Retinal pigment epithelial cell (primary cell): ENCODE results near the gene LHX1.

Experiments
- DNase-seq: peaks from one replicate; pipeline ENCODE4 v3.0.0-alpha.2; 2010; ENCODE audit warnings: low read depth
- H3K4me3 ChIP-seq: 2 replicates; pipeline ENCODE4 v1.5.1; 2011; ENCODE audit warnings: mild to moderate bottlenecking, low read length, control low read depth, moderate library complexity
- TF ChIP-seq, protein P1 (sequence below): conservative IDR thresholded peaks from 2 replicates; pipeline ENCODE4 v1.5.1; 2011; ENCODE audit warnings: low read depth, low read length, control low read depth, inconsistent platforms

Gene LHX1

DNA sequence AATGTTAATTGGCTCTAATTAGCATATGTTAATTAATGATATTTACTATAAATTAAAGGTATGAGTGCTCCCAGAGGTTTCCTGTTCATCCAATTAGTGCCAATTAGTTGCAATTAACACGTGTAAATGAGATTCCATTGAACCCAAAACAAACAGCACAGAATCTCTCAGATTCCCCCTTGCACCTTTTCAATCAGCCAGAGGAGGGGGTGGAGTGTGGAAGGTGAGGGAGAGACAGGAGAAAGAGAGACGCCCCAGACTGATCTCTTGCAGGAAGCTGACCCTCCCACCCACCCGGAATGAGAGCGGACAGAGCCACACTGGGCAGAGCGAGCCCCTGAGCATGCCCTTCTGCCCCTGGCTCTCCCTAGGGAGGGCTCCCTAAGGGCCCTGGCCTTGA is 24.1 kb upstream of the LHX1 start:
- no peak for DNase-seq
- TF ChIP-seq, protein P1, sequence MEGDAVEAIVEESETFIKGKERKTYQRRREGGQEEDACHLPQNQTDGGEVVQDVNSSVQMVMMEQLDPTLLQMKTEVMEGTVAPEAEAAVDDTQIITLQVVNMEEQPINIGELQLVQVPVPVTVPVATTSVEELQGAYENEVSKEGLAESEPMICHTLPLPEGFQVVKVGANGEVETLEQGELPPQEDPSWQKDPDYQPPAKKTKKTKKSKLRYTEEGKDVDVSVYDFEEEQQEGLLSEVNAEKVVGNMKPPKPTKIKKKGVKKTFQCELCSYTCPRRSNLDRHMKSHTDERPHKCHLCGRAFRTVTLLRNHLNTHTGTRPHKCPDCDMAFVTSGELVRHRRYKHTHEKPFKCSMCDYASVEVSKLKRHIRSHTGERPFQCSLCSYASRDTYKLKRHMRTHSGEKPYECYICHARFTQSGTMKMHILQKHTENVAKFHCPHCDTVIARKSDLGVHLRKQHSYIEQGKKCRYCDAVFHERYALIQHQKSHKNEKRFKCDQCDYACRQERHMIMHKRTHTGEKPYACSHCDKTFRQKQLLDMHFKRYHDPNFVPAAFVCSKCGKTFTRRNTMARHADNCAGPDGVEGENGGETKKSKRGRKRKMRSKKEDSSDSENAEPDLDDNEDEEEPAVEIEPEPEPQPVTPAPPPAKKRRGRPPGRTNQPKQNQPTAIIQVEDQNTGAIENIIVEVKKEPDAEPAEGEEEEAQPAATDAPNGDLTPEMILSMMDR: no peak
- no peak overlapping the region for H3K4me3 ChIP-seq

- no peak overlapping the region for H3K4me3 ChIP-seq
- no peak for DNase-seq
- TF ChIP-seq, protein P1: no peak
These were observed 19.0 kb upstream of the LHX1 start for GRCh38 chr17:36918211-36918691.

DNA sequence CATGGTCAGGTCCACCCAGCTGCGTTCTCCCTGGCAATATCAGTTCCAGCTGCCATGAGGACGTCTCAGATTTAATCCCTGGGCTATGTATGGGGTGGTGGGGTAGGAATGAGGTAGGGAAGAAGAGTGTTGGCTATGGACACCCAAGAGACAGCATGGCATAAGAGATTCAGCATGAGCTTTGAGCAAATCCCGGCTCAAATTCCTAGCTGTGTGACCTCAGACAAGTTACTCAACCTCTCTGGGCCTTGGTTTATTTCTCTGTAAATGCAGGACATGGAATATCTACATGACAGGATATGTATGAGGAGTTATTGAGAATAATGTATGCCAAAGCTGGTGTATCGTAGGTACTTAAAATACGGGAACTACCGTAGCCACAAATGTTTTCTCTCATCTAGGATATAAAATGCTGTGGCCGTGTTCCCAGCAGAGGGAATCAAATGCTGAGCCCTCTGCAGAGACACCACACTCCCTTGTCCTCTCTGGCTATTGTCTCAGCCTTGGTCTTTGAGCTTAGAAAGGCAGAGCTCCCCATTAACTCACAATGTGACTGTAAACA is 17.8 kb upstream of the LHX1 start:
- TF ChIP-seq, protein P1: no peak
- DNase-seq: no peak
- H3K4me3 ChIP-seq: no peak overlapping the region

DNA sequence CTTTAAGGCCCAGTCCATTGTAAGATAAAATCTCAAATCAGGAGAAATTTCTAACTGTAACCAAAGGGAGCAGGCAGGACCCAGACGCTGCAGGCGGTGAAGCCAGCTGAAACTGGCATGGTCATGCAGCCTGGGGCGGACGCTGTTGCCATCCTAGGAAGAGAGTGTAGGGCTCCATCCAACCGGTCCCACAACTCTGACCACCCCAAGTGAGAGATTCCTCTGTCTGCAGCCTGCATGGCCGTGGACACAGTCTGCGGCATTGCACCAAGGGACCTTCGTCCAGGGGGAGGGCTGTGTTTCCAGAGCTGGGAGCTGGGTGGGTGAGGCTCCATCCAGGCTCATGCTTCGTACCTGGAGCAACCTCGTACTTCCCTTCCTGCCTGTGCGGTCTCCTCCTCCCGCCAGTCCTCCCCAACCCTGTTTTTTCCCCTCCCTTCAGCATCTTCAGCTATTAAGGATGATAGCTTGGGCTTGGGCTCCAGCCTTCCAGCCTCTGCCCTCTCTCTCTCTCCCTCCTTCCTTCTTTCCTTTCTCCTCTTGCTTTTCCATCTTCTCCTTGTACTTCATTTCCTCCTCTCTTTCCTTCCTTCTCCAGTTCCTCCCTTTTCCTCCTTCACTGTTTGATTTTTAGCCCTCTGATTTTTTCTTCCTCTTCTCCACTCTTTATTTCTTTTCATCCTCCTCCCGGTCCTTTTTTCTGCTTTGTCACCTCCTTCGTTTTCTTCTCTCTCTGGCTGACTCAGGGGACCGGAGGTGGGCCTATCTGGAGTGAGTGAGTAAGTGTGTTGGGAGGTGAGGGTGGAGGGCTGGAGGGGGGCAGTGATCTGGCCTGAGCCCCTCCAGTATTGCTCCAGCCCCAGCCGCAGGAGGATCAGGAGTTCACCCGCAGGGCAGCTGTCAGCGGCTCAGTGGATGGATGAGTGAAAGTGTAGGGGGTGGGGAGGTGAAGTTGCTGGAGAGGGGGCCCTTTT is 17.0 kb upstream of the LHX1 start:
- peak; percentile 72 for DNase-seq
- H3K4me3 ChIP-seq: peak overlapping the region; percentile 26
- TF ChIP-seq, protein P1: no peak

DNA sequence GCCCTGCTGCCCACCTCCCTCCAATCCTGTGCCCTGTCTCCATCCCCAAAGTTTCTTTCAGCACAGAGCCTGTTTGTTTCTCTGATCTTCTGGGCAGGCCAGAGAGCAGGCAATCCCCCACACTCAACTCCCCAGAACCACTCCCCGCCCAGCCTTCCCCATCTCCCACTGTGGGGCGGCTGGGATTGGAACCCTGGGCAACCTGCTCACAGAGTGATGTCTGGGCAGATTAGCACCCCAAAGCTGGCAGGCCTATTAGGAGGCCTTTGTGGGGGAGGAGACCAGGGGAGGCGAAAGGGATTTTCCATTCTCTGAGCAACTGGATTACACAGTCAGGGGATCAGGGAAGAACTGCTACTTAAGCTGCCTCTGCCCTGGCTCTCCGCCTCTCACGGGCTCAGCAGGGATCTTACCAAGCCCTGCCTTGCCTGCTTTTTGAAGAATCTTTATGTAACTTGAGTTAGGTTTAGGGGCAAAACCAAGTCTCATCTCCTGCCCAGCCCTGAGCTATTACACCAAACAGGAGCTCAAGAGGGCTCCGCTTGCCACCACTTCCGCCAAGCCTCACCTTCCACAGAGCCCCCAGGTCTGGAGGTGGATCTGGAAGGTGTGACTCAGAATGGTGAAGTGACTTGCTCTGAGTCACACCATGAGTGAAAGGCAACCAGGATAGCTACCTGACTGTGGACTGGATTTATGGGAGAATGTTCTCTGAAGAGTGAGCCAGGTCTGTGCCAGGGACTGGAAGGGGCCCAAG is 16.0 kb upstream of the LHX1 start:
- DNase-seq: peak; percentile 96
- TF ChIP-seq, protein P1: no peak
- peak overlapping the region; percentile 26 for H3K4me3 ChIP-seq

DNA sequence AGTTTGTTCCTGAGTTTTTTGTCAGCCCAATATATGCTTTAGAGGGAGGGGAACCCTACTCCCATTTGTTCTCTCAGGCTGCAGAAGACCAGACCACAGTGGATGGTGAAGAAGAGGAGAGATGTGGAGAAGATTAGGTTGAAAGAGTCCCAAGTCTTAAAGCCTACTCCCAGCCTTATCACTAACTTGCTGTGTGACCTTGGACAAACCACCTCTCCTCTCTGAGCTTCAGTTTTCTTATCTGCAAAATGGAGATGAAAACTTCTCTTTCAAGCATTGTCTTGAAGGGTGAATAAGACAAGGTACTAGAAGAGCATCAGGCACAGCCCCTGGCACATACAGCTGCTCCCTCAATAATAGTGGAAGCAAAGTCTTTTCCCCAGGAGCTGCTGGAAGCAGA is 15.1 kb upstream of the LHX1 start:
- no peak overlapping the region for H3K4me3 ChIP-seq
- DNase-seq: no peak
- TF ChIP-seq, protein P1: no peak
